ENCODE measurements around the gene MAGEF1. TPM values are rescaled to one million over a fixed set of nuclear protein-coding genes. Genes with fewer than 3 reads are reported as not detected.
A peak's percentile ranks its signal among the peaks of the same experiment; 100 is the strongest.

Gene MAGEF1
- total RNA-seq, 1 donor from 2014 or later, result 15.0 TPM

GRCh38 chr3:184724699-184725098, 12.8 kb upstream of the MAGEF1 start:
- no peaks in the 10 kb centered on the region for H3K36me3 Mint-ChIP-seq (ENCODE audit: low read depth)
- H3K4me3 Mint-ChIP-seq, result no peak overlapping the region
- H3K4me1 Mint-ChIP-seq, result no peaks in the 10 kb centered on the region
- intact Hi-C loops (cut with micrococcal nuclease), result no loop called here
- no peaks in the 10 kb centered on the region for H3K9me3 Mint-ChIP-seq
- no peak overlapping the region for H3K27ac Mint-ChIP-seq
- DNase-seq, result no peak
- peaks cover 32% of the 10 kb centered on the region for H3K27me3 Mint-ChIP-seq

- intact Hi-C loops (cut with micrococcal nuclease), result no loop called here
- Mint-ChIP-seq H3K27ac (no peak overlapping the region), H3K27me3 (peaks cover 23% of the 10 kb centered on the region), H3K36me3 (ENCODE audit: low read depth) (no peaks in the 10 kb centered on the region), H3K4me1 (no peaks in the 10 kb centered on the region), H3K9me3 (no peaks in the 10 kb centered on the region), H3K4me3 (no peak overlapping the region)
- DNase-seq, result no peak
Observed at GRCh38 chr3:184719709-184720108, 7.8 kb upstream of the MAGEF1 start.

GRCh38 chr3:184718431-184718830, 6.6 kb upstream of the MAGEF1 start:
- no peak for DNase-seq
- intact Hi-C loops (cut with micrococcal nuclease), result no loop called here
- Mint-ChIP-seq H3K27ac (no peak overlapping the region), H3K4me1 (no peaks in the 10 kb centered on the region), H3K27me3 (peaks cover 18% of the 10 kb centered on the region), H3K36me3 (ENCODE audit: low read depth) (no peaks in the 10 kb centered on the region), H3K4me3 (no peak overlapping the region), H3K9me3 (no peaks in the 10 kb centered on the region)

GRCh38 chr3:184717399-184717983, 5.6 kb upstream of the MAGEF1 start:
- intact Hi-C loops (cut with micrococcal nuclease), result no loop called here
- peaks cover 19% of the 10 kb centered on the region for H3K27me3 Mint-ChIP-seq
- no peaks in the 10 kb centered on the region for H3K9me3 Mint-ChIP-seq
- DNase-seq, result no peak
- no peak overlapping the region for H3K27ac Mint-ChIP-seq
- H3K36me3 Mint-ChIP-seq (ENCODE audit: low read depth), result no peaks in the 10 kb centered on the region
- H3K4me1 Mint-ChIP-seq, result peaks cover under 1% of the 10 kb centered on the region
- H3K4me3 Mint-ChIP-seq, result no peak overlapping the region

- Mint-ChIP-seq H3K9me3 (no peaks in the 10 kb centered on the region), H3K4me3 (no peak overlapping the region), H3K36me3 (ENCODE audit: low read depth) (no peaks in the 10 kb centered on the region), H3K27me3 (peaks cover 24% of the 10 kb centered on the region), H3K27ac (no peak overlapping the region), H3K4me1 (peaks cover 6% of the 10 kb centered on the region)
- no peak for DNase-seq
- intact Hi-C loops (cut with micrococcal nuclease), result no loop called here
Observed at GRCh38 chr3:184716622-184717398, 4.9 kb upstream of the MAGEF1 start.

GRCh38 chr3:184715943-184716621, 4.2 kb upstream of the MAGEF1 start:
- H3K4me1 Mint-ChIP-seq, result peaks cover 9% of the 10 kb centered on the region
- H3K36me3 Mint-ChIP-seq (ENCODE audit: low read depth), result peaks cover 2% of the 10 kb centered on the region
- H3K27ac Mint-ChIP-seq, result no peak overlapping the region
- no peak for DNase-seq
- H3K27me3 Mint-ChIP-seq, result peaks cover 23% of the 10 kb centered on the region
- intact Hi-C loops (cut with micrococcal nuclease), result no loop called here
- H3K9me3 Mint-ChIP-seq, result no peaks in the 10 kb centered on the region
- H3K4me3 Mint-ChIP-seq, result no peak overlapping the region

GRCh38 chr3:184713521-184713920, 1.7 kb upstream of the MAGEF1 start:
- Mint-ChIP-seq H3K27me3 (peaks cover 20% of the 10 kb centered on the region), H3K27ac (no peak overlapping the region), H3K4me1 (peaks cover 23% of the 10 kb centered on the region), H3K4me3 (no peak overlapping the region), H3K36me3 (ENCODE audit: low read depth) (peaks cover 16% of the 10 kb centered on the region), H3K9me3 (no peaks in the 10 kb centered on the region)
- no peak for DNase-seq
- intact Hi-C loops (cut with micrococcal nuclease), result loop anchor here (5.0 kb wide), 1 partner anchor 99 kb away; the partner anchor contains the start of gene VPS8

GRCh38 chr3:184713040-184713355, 1.1 kb upstream of the MAGEF1 start:
- peaks cover 18% of the 10 kb centered on the region for H3K27me3 Mint-ChIP-seq
- H3K9me3 Mint-ChIP-seq, result no peaks in the 10 kb centered on the region
- H3K4me3 Mint-ChIP-seq, result peak overlapping the region; percentile 10
- peaks cover 20% of the 10 kb centered on the region for H3K36me3 Mint-ChIP-seq (ENCODE audit: low read depth)
- intact Hi-C loops (cut with micrococcal nuclease), result loop anchor here (5.0 kb wide), 1 partner anchor 99 kb away; the partner anchor contains the start of gene VPS8
- no peak overlapping the region for H3K27ac Mint-ChIP-seq
- no peak for DNase-seq
- H3K4me1 Mint-ChIP-seq, result peaks cover 23% of the 10 kb centered on the region

GRCh38 chr3:184712248-184713039, 580 bp upstream of the MAGEF1 start:
- no peak for DNase-seq
- H3K4me3 Mint-ChIP-seq, result peak overlapping the region; percentile 94
- no peaks in the 10 kb centered on the region for H3K9me3 Mint-ChIP-seq
- H3K27me3 Mint-ChIP-seq, result peaks cover 15% of the 10 kb centered on the region
- H3K36me3 Mint-ChIP-seq (ENCODE audit: low read depth), result peaks cover 22% of the 10 kb centered on the region
- intact Hi-C loops (cut with micrococcal nuclease), result loop anchor here (1.0 to 5.0 kb wide), 3 partner anchors 15 to 151 kb away; partner anchors contain the start of genes EPHB3 and VPS8
- peak overlapping the region; percentile 76 for H3K27ac Mint-ChIP-seq
- peaks cover 25% of the 10 kb centered on the region for H3K4me1 Mint-ChIP-seq

- Mint-ChIP-seq H3K4me3 (peak overlapping the region; percentile 94), H3K27ac (peak overlapping the region; percentile 86), H3K9me3 (no peaks in the 10 kb centered on the region), H3K4me1 (peaks cover 29% of the 10 kb centered on the region), H3K27me3 (peaks cover 15% of the 10 kb centered on the region), H3K36me3 (ENCODE audit: low read depth) (peaks cover 25% of the 10 kb centered on the region)
- intact Hi-C loops (cut with micrococcal nuclease), result loop anchor here (1.0 to 5.0 kb wide), 2 partner anchors 74 to 101 kb away; partner anchors contain the start of gene VPS8
- no peak for DNase-seq
Observed at GRCh38 chr3:184710870-184711492, 883 bp downstream of the MAGEF1 start.

GRCh38 chr3:184703657-184704056, 8.2 kb downstream of the MAGEF1 start:
- no peak for DNase-seq
- H3K36me3 Mint-ChIP-seq (ENCODE audit: low read depth), result peaks cover 9% of the 10 kb centered on the region
- no peak overlapping the region for H3K27ac Mint-ChIP-seq
- no peaks in the 10 kb centered on the region for H3K9me3 Mint-ChIP-seq
- intact Hi-C loops (cut with micrococcal nuclease), result no loop called here
- no peak overlapping the region for H3K4me3 Mint-ChIP-seq
- peaks cover 9% of the 10 kb centered on the region for H3K27me3 Mint-ChIP-seq
- peaks cover 6% of the 10 kb centered on the region for H3K4me1 Mint-ChIP-seq

GRCh38 chr3:184700759-184701158, 11.1 kb downstream of the MAGEF1 start:
- no peak overlapping the region for H3K27ac Mint-ChIP-seq
- H3K4me1 Mint-ChIP-seq, result no peaks in the 10 kb centered on the region
- peaks cover 18% of the 10 kb centered on the region for H3K27me3 Mint-ChIP-seq
- no peak overlapping the region for H3K4me3 Mint-ChIP-seq
- intact Hi-C loops (cut with micrococcal nuclease), result no loop called here
- no peaks in the 10 kb centered on the region for H3K36me3 Mint-ChIP-seq (ENCODE audit: low read depth)
- DNase-seq, result no peak
- H3K9me3 Mint-ChIP-seq, result no peaks in the 10 kb centered on the region

- Mint-ChIP-seq H3K4me1 (no peaks in the 10 kb centered on the region), H3K27ac (no peak overlapping the region), H3K27me3 (peaks cover 14% of the 10 kb centered on the region), H3K4me3 (no peak overlapping the region), H3K36me3 (ENCODE audit: low read depth) (no peaks in the 10 kb centered on the region), H3K9me3 (no peaks in the 10 kb centered on the region)
- intact Hi-C loops (cut with micrococcal nuclease), result no loop called here
- no peak for DNase-seq
Observed at GRCh38 chr3:184697845-184698244, 14.0 kb downstream of the MAGEF1 start.

Measured in activated CD4-positive, alpha-beta T cell treated with anti-CD3 and anti-CD28 coated beads, Interleukin-2, amount 10 ng/mL, durations not matched to agents 24 days and 14 days (primary cell).